ENCODE measurements around the gene PAPPA. TPM values are rescaled to one million over a fixed set of nuclear protein-coding genes. Genes with fewer than 3 reads are reported as not detected.

Gene PAPPA
- total and polyA plus RNA-seq, 2 of the 8 experiments (the other 6 are each of a cell fraction or from before 2014, with no cell fraction given): 0.18 to 0.63 TPM

GRCh38 chr9:116151199-116151598 lies 2.4 kb upstream of the PAPPA start:
- H3K27me3 ChIP-seq (replicated peaks in 1 of 4; ENCODE audit: control insufficient read depth in 3 of 4, extremely low read depth in 1 of 4, insufficient read depth in 3 of 4, low read length in 3 of 4): peaks cover 7 to 24% (median 18%) of the 10 kb centered on the region in 4 experiments
- no peak overlapping the region for H2BK12ac ChIP-seq (ENCODE audit: low read depth, low read length)
- H2BK15ac ChIP-seq (ENCODE audit: low read length): no peak overlapping the region
- H3K4me1 ChIP-seq (replicated peaks in 1 of 4; ENCODE audit: control insufficient read depth in 3 of 4, insufficient read depth in 4 of 4, low read length in 3 of 4): peaks cover 0 to 6% (median 2%) of the 10 kb centered on the region in 4 experiments; a peak in 2 of 7 replicates
- H3K23me2 ChIP-seq (ENCODE audit: low read depth, low read length): peaks cover 16% of the 10 kb centered on the region
- no peak overlapping the region for H3K27ac ChIP-seq (ENCODE audit: low read depth, low read length)
- H3K4ac ChIP-seq (replicated peaks; ENCODE audit: insufficient read length, low read depth, low read length): no peak overlapping the region
- H3K23ac ChIP-seq (ENCODE audit: insufficient read length): no peak overlapping the region
- H4K20me1 ChIP-seq (replicated peaks in 1 of 2; ENCODE audit: control insufficient read depth in 1 of 2, insufficient read depth in 2 of 2, low read length in 2 of 2): no peaks in the 10 kb centered on the region
- no peak overlapping the region for H3K9ac ChIP-seq (replicated peaks in 1 of 4; ENCODE audit: extremely low read depth in 1 of 4, low read depth in 3 of 4, low read length in 3 of 4)
- no peak overlapping the region for H2BK5ac ChIP-seq (ENCODE audit: low read depth, low read length)
- H3K4me3 ChIP-seq (ENCODE audit: extremely low read depth in 1 of 4, insufficient read depth in 2 of 4, low read depth in 3 of 4, low read length in 4 of 4): no peak overlapping the region
- POLR2A ChIA-PET (ENCODE audit: partially characterized antibody): no interaction called here
- no peak overlapping the region for H4K91ac ChIP-seq (replicated peaks; ENCODE audit: insufficient read length, low read length)
- H2AFZ ChIP-seq (ENCODE audit: low read length): no peak overlapping the region
- H3K79me2 ChIP-seq (ENCODE audit: control insufficient read depth in 1 of 2, insufficient read depth in 2 of 2, low read length in 2 of 2): no peaks in the 10 kb centered on the region
- H2BK120ac ChIP-seq (replicated peaks; ENCODE audit: low read depth, low read length): no peak overlapping the region
- WGBS, 2 experiments (ENCODE audit: extremely low coverage in 1 of 2, insufficient coverage in 1 of 2, insufficient read length in 1 of 2, insufficient replicate concordance in 2 of 2, low coverage in 1 of 2, low lambda C conversion rate in 2 of 2, missing lambda C conversion rate in 1 of 2): 79% methylated on average over 4 of the region's 4 CpGs; no CpG with 5 or more reads in 1 of the 2 experiments
- no peak overlapping the region for H2AK5ac ChIP-seq (ENCODE audit: low read depth, low read length)
- H3K79me1 ChIP-seq (ENCODE audit: low read depth, low read length): no peaks in the 10 kb centered on the region
- no peak overlapping the region for H3K18ac ChIP-seq (ENCODE audit: extremely low read depth, low read length)
- TF ChIP-seq KDM1A (IDR thresholded peaks at IDR 0.05; ENCODE audit: borderline replicate concordance, low read length) (no peak), CTCF (IDR thresholded peaks at IDR 0.05; ENCODE audit: control extremely low read depth in 1 of 3, insufficient read depth in 1 of 3, low read depth in 1 of 3, low read length in 3 of 3) (peak in 1 of 3 experiments; percentile 11; a peak in 1 of 4 replicates)
- H3K36me3 ChIP-seq (ENCODE audit: control insufficient read depth in 2 of 4, insufficient read depth in 4 of 4, low read length in 3 of 4): no peaks in the 10 kb centered on the region
- no peak overlapping the region for H3K4me2 ChIP-seq (ENCODE audit: insufficient read depth in 1 of 2, low read depth in 2 of 2, low read length in 2 of 2)
- no peak overlapping the region for H4K8ac ChIP-seq (ENCODE audit: extremely low read depth, insufficient read depth, low read length)
- DNase-seq (ENCODE audit: low read depth in 1 of 2, low spot score in 2 of 2) (no peak), FAIRE-seq (peak; percentile 7)
- no peak overlapping the region for H4K5ac ChIP-seq (ENCODE audit: insufficient read length, low read depth, low read length)
- H3K14ac ChIP-seq (ENCODE audit: insufficient read length): no peak overlapping the region
- no peak overlapping the region for H2BK20ac ChIP-seq (ENCODE audit: low read length)
- CTCF ChIA-PET (ENCODE audit: partially characterized antibody): interaction anchor here (0.7 to 4.3 kb wide), 10 partner anchors 51 to 559 kb away, joined by 3 to 38 read pairs (median 4); no protein-coding TSS in a partner anchor
- H3K56ac ChIP-seq (replicated peaks; ENCODE audit: insufficient read length, low read depth, low read length): no peak overlapping the region
- H3K9me3 ChIP-seq (ENCODE audit: insufficient read depth in 2 of 2, low read depth in 1 of 2, low read length in 1 of 2): no peaks in the 10 kb centered on the region

All from H1 (cell line).